Renal pelvis (tissue), 4 donors: Measurements from ENCODE around the gene LSMEM2. TPM values are rescaled to one million over a fixed set of nuclear protein-coding genes. Genes with fewer than 3 reads are reported as not detected.

Experiments used
- DNase-seq: peaks from one replicate; pipeline ENCODE4 v3.0.0-alpha.2; 2013
- polyA plus RNA-seq, 3 donors: library from polyadenylated mRNA; unstranded; fragments of 120-200 nt; gene quantifications; one replicate each; pipeline ENCODE4 v1.2.1, GENCODE V29; 2013; ENCODE audit not compliant: insufficient read length in 3 of 3

LSMEM2 gene
- polyA plus RNA-seq, 3 donors = 0.31 to 1.5 (median 0.69) TPM

GRCh38 chr3:50322115-50322385, 43.2 kb downstream of the LSMEM2 start:
- no peak for DNase-seq

- DNase-seq = no peak
Observed at GRCh38 chr3:50322386-50323091, 43.7 kb downstream of the LSMEM2 start, which contains the start of gene HYAL2. HYAL2 (minus strand) TSS chr3:50322745; CDS start chr3:50320489, 2,256 bp downstream.

- DNase-seq = no peak
Observed at GRCh38 chr3:50323092-50323600, 44.3 kb downstream of the LSMEM2 start.

- no peak for DNase-seq
Observed at GRCh38 chr3:50323614-50324199, 44.8 kb downstream of the LSMEM2 start.

- no peak for DNase-seq
Observed at GRCh38 chr3:50324351-50325112, 45.6 kb downstream of the LSMEM2 start.

- DNase-seq = no peak
Observed at GRCh38 chr3:50325113-50325480, 46.2 kb downstream of the LSMEM2 start.

GRCh38 chr3:50325497-50326181, 46.8 kb downstream of the LSMEM2 start:
- DNase-seq = no peak

- DNase-seq = no peak
Observed at GRCh38 chr3:50326182-50326541, 47.3 kb downstream of the LSMEM2 start.

GRCh38 chr3:50327129-50327528, 48.2 kb downstream of the LSMEM2 start:
- no peak for DNase-seq

GRCh38 chr3:50327943-50328691, 49.2 kb downstream of the LSMEM2 start, which contains the start of gene TUSC2:
TUSC2 (minus strand) TSS chr3:50328223; CDS start chr3:50328099, 124 bp downstream.
- peak; percentile 98 for DNase-seq

GRCh38 chr3:50330330-50330729, 51.4 kb downstream of the LSMEM2 start:
- no peak for DNase-seq

GRCh38 chr3:50331364-50331907, 52.5 kb downstream of the LSMEM2 start:
- DNase-seq = no peak

- DNase-seq = no peak
Observed at GRCh38 chr3:50333744-50334328, 54.9 kb downstream of the LSMEM2 start.

- no peak for DNase-seq
Observed at GRCh38 chr3:50334339-50335075, 55.6 kb downstream of the LSMEM2 start.

- DNase-seq = no peak
Observed at GRCh38 chr3:50336452-50337174, 57.7 kb downstream of the LSMEM2 start.

GRCh38 chr3:50337175-50337861, 58.4 kb downstream of the LSMEM2 start:
- DNase-seq = peak; percentile 98
